GM23338 (cell line): ENCODE data around the gene STARD8. TPM values are rescaled to one million over a fixed set of nuclear protein-coding genes. Genes with fewer than 3 reads are reported as not detected.

ENCODE experiments used
- ATAC-seq: fragments of 200-7000 bp; cut with Tn5 transposase; 3 replicates; pipeline ENCODE4 v1.9.1; 2020
- DNase-seq: peaks from one replicate; pipeline ENCODE4 v3.0.0-alpha.2; 2015; ENCODE audit warnings: low spot score
- H2AFZ ChIP-seq: fragments of 200-600 bp; sonication (generic); 2 replicates; pipeline ENCODE4 v1.8.0; 2016; ENCODE audit warnings: antibody characterized with exemption, mild to moderate bottlenecking, moderate library complexity
- H3F3A ChIP-seq: fragments of 200-600 bp; sonication (generic); replicated peaks from 2 replicates; pipeline ENCODE4 v1.8.0; 2017; ENCODE audit warnings: antibody characterized with exemption, mixed run types, low read depth
- H3K27ac ChIP-seq: fragments of 200-600 bp; sonication (generic); 2 replicates; pipeline ENCODE4 v1.6.1; 2016; ENCODE audit warnings: low read depth
- H3K27me3 ChIP-seq: fragments of 200-600 bp; sonication (generic); 2 replicates; pipeline ENCODE4 v1.8.0; 2016; ENCODE audit warnings: mild to moderate bottlenecking, mixed run types, moderate library complexity; ENCODE audit not compliant: insufficient read depth
- H3K36me3 ChIP-seq: fragments of 200-600 bp; sonication (generic); 2 replicates; pipeline ENCODE4 v1.8.0; 2016; ENCODE audit warnings: mild to moderate bottlenecking; ENCODE audit not compliant: insufficient read depth
- H3K4me1 ChIP-seq: fragments of 200-600 bp; sonication (generic); 2 replicates; pipeline ENCODE4 v1.8.0; 2016; ENCODE audit warnings: mild to moderate bottlenecking, moderate library complexity; ENCODE audit not compliant: insufficient read depth
- H3K4me2 ChIP-seq: fragments of 200-600 bp; sonication (generic); 2 replicates; pipeline ENCODE4 v1.7.1; 2017; ENCODE audit warnings: mixed run types
- H3K4me3 ChIP-seq: fragments of 200-600 bp; sonication (generic); 2 replicates; pipeline ENCODE4 v1.6.1; 2016; ENCODE audit warnings: mixed run types
- H3K79me2 ChIP-seq: fragments of 200-600 bp; sonication (generic); replicated peaks from 2 replicates; pipeline ENCODE4 v1.8.0; 2017; ENCODE audit warnings: mild to moderate bottlenecking; ENCODE audit not compliant: insufficient read depth
- H3K9me2 ChIP-seq: fragments of 200-600 bp; sonication (generic); 2 replicates; pipeline ENCODE4 v1.8.0; 2017; ENCODE audit not compliant: insufficient read depth
- H4K20me1 ChIP-seq: fragments of 200-600 bp; sonication (generic); replicated peaks from 2 replicates; pipeline ENCODE4 v1.8.0; 2017; ENCODE audit warnings: mild to moderate bottlenecking; ENCODE audit not compliant: insufficient read depth
- H3K27ac Mint-ChIP-seq: 2 replicates; pipeline ENCODE4 v1.8.0; 2020; ENCODE audit warnings: inconsistent platforms, mild to moderate bottlenecking, moderate library complexity, mixed read lengths
- H3K27me3 Mint-ChIP-seq: 3 replicates; pipeline ENCODE4 v1.8.0; 2022; ENCODE audit warnings: low read depth, mild to moderate bottlenecking, moderate library complexity, mixed read lengths, inconsistent platforms; ENCODE audit not compliant: insufficient read depth, poor library complexity
- H3K36me3 Mint-ChIP-seq: 3 replicates; pipeline ENCODE4 v1.8.0; 2021; ENCODE audit warnings: low read depth, mild to moderate bottlenecking, inconsistent platforms, moderate library complexity, mixed read lengths
- H3K4me1 Mint-ChIP-seq: 3 replicates; pipeline ENCODE4 v1.8.0; 2020; ENCODE audit warnings: mild to moderate bottlenecking, inconsistent platforms, mixed read lengths
- H3K4me3 Mint-ChIP-seq: 3 replicates; pipeline ENCODE4 v1.8.0; 2021; ENCODE audit warnings: moderate library complexity, mild to moderate bottlenecking, inconsistent platforms, mixed read lengths
- H3K9me3 Mint-ChIP-seq: 3 replicates; pipeline ENCODE4 v1.8.0; 2020; ENCODE audit warnings: moderate library complexity, mild to moderate bottlenecking, inconsistent platforms, mixed read lengths
- CREB1 ChIP-seq: fragments of 250-450 bp; sonication (Bioruptor Pico); IDR thresholded peaks from 2 replicates; pipeline ENCODE4 v1.5.0; 2020; ENCODE audit warnings: low read depth, mild to moderate bottlenecking, moderate library complexity
- CTCF ChIP-seq, 2 experiments: fragments of 200-600 bp in 1 of 2; sonication (generic) in 1 of 2; conservative IDR thresholded peaks; 2 replicates each; pipeline versions ENCODE4 v1.5.1 to v1.6.1; 2016 to 2017; ENCODE audit warnings: antibody characterized with exemption in 2 of 2, low read depth in 2 of 2, mild to moderate bottlenecking in 2 of 2, moderate library complexity in 1 of 2
- EZH2 ChIP-seq: fragments of 200-600 bp; sonication (generic); IDR thresholded peaks from one replicate; pipeline ENCODE4 v1.8.0; 2017; ENCODE audit warnings: antibody characterized with exemption, mild to moderate bottlenecking, low read depth; ENCODE audit not compliant: unreplicated experiment
- EZH2phosphoT487 ChIP-seq: fragments of 200-600 bp; sonication (generic); IDR thresholded peaks from one replicate; pipeline ENCODE4 v1.8.1; 2018; ENCODE audit warnings: antibody characterized with exemption; ENCODE audit not compliant: unreplicated experiment
- JUNB ChIP-seq: IDR thresholded peaks from one replicate; pipeline ENCODE4 v1.6.1; 2016; ENCODE audit warnings: antibody characterized with exemption; ENCODE audit not compliant: unreplicated experiment
- NANOG ChIP-seq: IDR thresholded peaks from 2 replicates; pipeline ENCODE4 v1.6.1; 2016; ENCODE audit warnings: antibody characterized with exemption, borderline replicate concordance
- POLR2AphosphoS5 ChIP-seq: IDR thresholded peaks from 2 replicates; pipeline ENCODE4 v1.6.1; 2016; ENCODE audit warnings: antibody characterized with exemption, low read depth
- REST ChIP-seq: IDR thresholded peaks from one replicate; pipeline ENCODE4 v1.6.1; 2018; ENCODE audit warnings: antibody characterized with exemption; ENCODE audit not compliant: unreplicated experiment
- STAT1 ChIP-seq: IDR thresholded peaks from one replicate; pipeline ENCODE4 v1.6.1; 2016; ENCODE audit warnings: antibody characterized with exemption; ENCODE audit not compliant: unreplicated experiment
- ZNF114 ChIP-seq: fragments of 250-450 bp; sonication (Bioruptor Pico); IDR thresholded peaks from 2 replicates; pipeline ENCODE4 v1.5.0; 2020; ENCODE audit warnings: mild to moderate bottlenecking, moderate library complexity
- ZNF331 ChIP-seq: fragments of 250-450 bp; sonication (Bioruptor Pico); IDR thresholded peaks from 2 replicates; pipeline ENCODE4 v1.5.0; 2020; ENCODE audit warnings: low read depth, mild to moderate bottlenecking, moderate library complexity
- polyA plus RNA-seq: library from polyadenylated mRNA; unstranded; fragments of >200 nt; fragmentation: Nextera tagmentation; extraction: Ambion mirVana; gene quantifications from 2 replicates; pipeline ENCODE4 v1.2.1, GENCODE V29; 2016
- total RNA-seq: library from RNA; depleted of rRNA; stranded (reverse); fragments of >200 nt; shearing (Covaris generic); gene quantifications from 2 replicates; pipeline ENCODE4 v1.2.3, GENCODE V29; 2014
- TF ChIP-seq, protein P1 (sequence below): fragments of 250-450 bp; sonication (Bioruptor Pico); IDR thresholded peaks from 2 replicates; pipeline ENCODE4 v1.5.0; 2020; ENCODE audit warnings: mild to moderate bottlenecking, moderate library complexity
- TF ChIP-seq, protein P2 (sequence below): IDR thresholded peaks from 2 replicates; pipeline ENCODE4 v1.6.1; 2016; ENCODE audit warnings: antibody characterized with exemption

The STARD8 gene
- total and polyA plus RNA-seq, 2 experiments from 2014 or later = 0.74 to 5.6 TPM

- Histone ChIP-seq H2AFZ (no peak overlapping the region), H3K36me3 (no peaks in the 10 kb centered on the region), H3K4me3 (no peak overlapping the region), H3K9me2 (no peaks in the 10 kb centered on the region), H3K27me3 (no peaks in the 10 kb centered on the region), H3K27ac (no peak overlapping the region), H3K4me2 (no peak overlapping the region), H3F3A (no peaks in the 10 kb centered on the region), H4K20me1 (no peaks in the 10 kb centered on the region), H3K4me1 (no peaks in the 10 kb centered on the region), H3K79me2 (no peaks in the 10 kb centered on the region)
- Mint-ChIP-seq H3K36me3 (no peaks in the 10 kb centered on the region), H3K4me3 (no peak overlapping the region), H3K27ac (no peak overlapping the region), H3K27me3 (peaks cover 8% of the 10 kb centered on the region), H3K4me1 (peaks cover 2% of the 10 kb centered on the region), H3K9me3 (peaks cover 2% of the 10 kb centered on the region; the same call in 2 of the 3 replicates)
- TF ChIP-seq, protein P1, sequence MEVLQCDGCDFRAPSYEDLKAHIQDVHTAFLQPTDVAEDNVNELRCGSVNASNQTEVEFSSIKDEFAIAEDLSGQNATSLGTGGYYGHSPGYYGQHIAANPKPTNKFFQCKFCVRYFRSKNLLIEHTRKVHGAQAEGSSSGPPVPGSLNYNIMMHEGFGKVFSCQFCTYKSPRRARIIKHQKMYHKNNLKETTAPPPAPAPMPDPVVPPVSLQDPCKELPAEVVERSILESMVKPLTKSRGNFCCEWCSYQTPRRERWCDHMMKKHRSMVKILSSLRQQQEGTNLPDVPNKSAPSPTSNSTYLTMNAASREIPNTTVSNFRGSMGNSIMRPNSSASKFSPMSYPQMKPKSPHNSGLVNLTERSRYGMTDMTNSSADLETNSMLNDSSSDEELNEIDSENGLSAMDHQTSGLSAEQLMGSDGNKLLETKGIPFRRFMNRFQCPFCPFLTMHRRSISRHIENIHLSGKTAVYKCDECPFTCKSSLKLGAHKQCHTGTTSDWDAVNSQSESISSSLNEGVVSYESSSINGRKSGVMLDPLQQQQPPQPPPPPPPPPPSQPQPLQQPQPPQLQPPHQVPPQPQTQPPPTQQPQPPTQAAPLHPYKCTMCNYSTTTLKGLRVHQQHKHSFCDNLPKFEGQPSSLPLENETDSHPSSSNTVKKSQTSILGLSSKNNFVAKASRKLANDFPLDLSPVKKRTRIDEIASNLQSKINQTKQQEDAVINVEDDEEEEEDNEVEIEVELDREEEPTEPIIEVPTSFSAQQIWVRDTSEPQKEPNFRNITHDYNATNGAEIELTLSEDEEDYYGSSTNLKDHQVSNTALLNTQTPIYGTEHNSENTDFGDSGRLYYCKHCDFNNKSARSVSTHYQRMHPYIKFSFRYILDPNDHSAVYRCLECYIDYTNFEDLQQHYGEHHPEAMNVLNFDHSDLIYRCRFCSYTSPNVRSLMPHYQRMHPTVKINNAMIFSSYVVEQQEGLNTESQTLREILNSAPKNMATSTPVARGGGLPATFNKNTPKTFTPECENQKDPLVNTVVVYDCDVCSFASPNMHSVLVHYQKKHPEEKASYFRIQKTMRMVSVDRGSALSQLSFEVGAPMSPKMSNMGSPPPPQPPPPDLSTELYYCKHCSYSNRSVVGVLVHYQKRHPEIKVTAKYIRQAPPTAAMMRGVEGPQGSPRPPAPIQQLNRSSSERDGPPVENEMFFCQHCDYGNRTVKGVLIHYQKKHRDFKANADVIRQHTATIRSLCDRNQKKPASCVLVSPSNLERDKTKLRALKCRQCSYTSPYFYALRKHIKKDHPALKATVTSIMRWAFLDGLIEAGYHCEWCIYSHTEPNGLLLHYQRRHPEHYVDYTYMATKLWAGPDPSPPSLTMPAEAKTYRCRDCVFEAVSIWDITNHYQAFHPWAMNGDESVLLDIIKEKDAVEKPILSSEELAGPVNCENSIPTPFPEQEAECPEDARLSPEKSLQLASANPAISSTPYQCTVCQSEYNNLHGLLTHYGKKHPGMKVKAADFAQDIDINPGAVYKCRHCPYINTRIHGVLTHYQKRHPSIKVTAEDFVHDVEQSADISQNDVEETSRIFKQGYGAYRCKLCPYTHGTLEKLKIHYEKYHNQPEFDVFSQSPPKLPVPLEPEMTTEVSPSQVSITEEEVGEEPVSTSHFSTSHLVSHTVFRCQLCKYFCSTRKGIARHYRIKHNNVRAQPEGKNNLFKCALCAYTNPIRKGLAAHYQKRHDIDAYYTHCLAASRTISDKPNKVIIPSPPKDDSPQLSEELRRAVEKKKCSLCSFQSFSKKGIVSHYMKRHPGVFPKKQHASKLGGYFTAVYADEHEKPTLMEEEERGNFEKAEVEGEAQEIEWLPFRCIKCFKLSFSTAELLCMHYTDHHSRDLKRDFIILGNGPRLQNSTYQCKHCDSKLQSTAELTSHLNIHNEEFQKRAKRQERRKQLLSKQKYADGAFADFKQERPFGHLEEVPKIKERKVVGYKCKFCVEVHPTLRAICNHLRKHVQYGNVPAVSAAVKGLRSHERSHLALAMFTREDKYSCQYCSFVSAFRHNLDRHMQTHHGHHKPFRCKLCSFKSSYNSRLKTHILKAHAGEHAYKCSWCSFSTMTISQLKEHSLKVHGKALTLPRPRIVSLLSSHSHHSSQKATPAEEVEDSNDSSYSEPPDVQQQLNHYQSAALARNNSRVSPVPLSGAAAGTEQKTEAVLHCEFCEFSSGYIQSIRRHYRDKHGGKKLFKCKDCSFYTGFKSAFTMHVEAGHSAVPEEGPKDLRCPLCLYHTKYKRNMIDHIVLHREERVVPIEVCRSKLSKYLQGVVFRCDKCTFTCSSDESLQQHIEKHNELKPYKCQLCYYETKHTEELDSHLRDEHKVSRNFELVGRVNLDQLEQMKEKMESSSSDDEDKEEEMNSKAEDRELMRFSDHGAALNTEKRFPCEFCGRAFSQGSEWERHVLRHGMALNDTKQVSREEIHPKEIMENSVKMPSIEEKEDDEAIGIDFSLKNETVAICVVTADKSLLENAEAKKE (CRISPR knock-in tag) = no peak
- TF ChIP-seq NANOG (no peak), POLR2AphosphoS5 (no peak), REST (no peak), STAT1 (no peak), JUNB (no peak), ZNF331 (CRISPR knock-in tag) (no peak), ZNF114 (CRISPR knock-in tag) (no peak), EZH2phosphoT487 (no peak), CREB1 (CRISPR knock-in tag) (no peak), CTCF (conservative IDR thresholded peaks at IDR 0.05; ENCODE audit: low read depth in 2 of 2) (no peak), EZH2 (no peak)
- TF ChIP-seq, protein P2, sequence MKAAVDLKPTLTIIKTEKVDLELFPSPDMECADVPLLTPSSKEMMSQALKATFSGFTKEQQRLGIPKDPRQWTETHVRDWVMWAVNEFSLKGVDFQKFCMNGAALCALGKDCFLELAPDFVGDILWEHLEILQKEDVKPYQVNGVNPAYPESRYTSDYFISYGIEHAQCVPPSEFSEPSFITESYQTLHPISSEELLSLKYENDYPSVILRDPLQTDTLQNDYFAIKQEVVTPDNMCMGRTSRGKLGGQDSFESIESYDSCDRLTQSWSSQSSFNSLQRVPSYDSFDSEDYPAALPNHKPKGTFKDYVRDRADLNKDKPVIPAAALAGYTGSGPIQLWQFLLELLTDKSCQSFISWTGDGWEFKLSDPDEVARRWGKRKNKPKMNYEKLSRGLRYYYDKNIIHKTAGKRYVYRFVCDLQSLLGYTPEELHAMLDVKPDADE = no peak
- ATAC-seq = no peak
- DNase-seq = no peak
Observed at GRCh38 chrX:68724531-68725020, 77.1 kb downstream of the STARD8 start.
